GM19099 (cell line): ENCODE measurements around the gene COPS8.

Source experiments
- POLR2A ChIP-seq: IDR thresholded peaks from 3 replicates; pipeline ENCODE4 v1.6.1; 2011; ENCODE audit warnings: low read depth; ENCODE audit not compliant: insufficient read length; ENCODE audit errors: extremely low read depth

Gene COPS8

DNA sequence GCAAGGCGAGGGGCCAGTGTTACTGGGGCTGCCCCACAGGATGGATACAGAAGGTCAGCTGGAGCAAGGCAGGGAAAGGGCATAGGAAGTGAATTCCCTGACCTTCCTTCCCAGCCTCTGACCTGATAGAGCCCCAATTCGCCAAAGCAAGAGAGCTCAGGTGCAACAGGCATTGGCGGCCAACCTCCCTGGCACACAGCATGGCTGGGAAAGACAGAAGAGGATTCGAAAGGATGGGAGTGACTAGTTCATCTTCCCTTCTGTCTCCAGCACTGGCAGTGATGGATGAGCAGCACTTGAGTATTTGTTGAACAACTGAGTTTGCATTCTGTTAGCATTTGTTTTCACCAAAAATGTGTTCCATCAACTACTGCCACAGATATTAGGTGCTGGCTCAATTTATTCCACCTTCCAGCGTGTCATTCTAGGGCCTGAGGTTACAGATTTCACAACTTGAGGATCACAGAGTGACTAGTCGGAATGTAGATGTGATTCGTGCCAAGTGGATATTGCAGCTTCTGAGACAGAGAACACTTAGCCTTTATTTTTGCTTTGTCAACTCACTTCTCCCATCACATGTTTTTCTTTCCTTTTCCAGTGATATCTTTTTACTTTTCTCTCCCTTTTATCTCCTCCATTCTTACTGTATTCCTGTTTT, 6.2 kb downstream of the COPS8 start:
- TF ChIP-seq POLR2A: no peak

GRCh38 chr2:237092506-237092905, 6.8 kb downstream of the COPS8 start:
- TF ChIP-seq POLR2A: no peak

GRCh38 chr2:237092920-237093781, 7.5 kb downstream of the COPS8 start:
- no peak for TF ChIP-seq POLR2A

DNA sequence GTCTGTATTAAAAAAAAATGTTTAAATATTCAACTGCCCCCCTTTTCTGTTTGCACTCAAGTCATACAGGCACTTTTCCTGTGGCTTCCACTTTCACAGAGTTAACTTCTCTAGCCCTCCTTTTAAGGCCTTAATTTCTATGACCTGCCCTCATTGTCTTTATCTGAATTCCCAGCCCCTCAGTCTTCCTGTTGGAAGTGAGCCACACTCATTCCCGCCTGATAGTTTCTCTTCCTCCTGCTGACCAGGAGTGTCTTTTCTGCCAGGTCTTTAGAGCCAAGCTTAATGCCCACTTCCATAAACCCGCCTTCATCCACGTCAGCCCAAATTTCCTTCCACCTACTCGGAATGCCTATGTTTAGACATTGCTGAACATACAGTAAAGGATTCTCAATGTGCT, 10.5 kb downstream of the COPS8 start:
- no peak for TF ChIP-seq POLR2A

GRCh38 chr2:237096911-237097310, 11.2 kb downstream of the COPS8 start:
- TF ChIP-seq POLR2A: no peak

GRCh38 chr2:237097326-237097910, 11.7 kb downstream of the COPS8 start:
- TF ChIP-seq POLR2A: no peak

GRCh38 chr2:237097911-237098702, 12.4 kb downstream of the COPS8 start:
- TF ChIP-seq POLR2A: no peak

GRCh38 chr2:237099804-237100203, 14.1 kb downstream of the COPS8 start:
- TF ChIP-seq POLR2A: no peak

DNA sequence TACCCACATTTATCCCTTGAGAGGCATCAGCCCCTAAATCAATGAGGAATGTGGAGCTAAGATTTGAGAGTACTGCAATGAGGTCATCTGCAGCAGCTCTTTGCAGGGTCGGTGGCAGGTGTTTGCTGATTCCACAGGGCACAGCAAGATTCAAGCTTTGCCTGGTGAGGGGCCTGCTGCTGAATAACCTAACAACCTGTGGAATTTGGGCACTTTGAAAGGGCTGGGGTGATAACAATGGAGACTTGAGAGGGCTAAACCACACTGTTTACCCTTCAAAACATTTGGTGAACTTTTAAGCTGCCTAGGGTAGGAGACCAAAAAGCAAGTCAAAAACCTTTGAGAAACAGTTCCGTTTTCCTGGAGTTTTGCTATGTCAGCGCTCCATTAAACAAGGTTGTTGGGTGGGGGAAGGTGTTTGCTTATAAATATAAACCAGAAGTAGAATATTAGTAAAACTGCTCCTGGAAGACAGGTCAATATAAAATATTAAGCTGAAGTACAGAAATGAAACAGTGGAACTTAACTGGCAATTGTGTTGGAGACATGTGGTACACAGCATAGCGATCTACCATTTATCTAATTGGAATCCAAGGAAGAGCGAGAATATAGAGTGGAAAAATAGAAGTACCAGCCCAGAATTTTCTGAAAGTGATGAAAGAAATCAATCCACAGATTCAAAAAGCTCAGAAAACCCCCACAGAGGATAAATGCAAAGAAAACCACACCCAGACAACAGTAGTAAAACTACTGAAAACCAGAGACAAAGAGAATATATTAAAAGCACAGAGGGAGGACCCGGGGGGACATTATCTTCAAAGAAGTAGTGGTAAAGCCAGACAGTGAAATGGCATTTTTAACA, 15.7 kb downstream of the COPS8 start:
- no peak for TF ChIP-seq POLR2A

DNA sequence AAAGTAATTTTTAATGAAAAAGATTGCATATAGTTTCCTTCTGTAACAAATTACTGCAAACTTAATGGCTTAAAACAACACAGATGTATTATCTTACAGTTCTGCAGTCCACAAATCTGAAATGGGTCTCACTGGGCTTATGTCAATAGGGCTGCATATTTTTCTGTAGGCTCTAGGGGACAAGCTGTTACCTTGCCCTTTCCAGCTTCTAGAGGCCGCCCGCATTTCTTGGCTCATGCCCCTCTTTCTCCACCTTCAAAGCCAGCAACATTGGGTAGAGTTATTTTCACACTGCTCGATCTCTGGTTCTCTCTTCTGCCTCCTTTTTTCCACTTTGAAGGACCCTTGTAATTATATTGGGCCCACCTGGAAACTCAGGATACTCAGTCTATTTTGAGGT, 16.7 kb downstream of the COPS8 start:
- no peak for TF ChIP-seq POLR2A

GRCh38 chr2:237109421-237109934, 23.8 kb downstream of the COPS8 start:
- no peak for TF ChIP-seq POLR2A

DNA sequence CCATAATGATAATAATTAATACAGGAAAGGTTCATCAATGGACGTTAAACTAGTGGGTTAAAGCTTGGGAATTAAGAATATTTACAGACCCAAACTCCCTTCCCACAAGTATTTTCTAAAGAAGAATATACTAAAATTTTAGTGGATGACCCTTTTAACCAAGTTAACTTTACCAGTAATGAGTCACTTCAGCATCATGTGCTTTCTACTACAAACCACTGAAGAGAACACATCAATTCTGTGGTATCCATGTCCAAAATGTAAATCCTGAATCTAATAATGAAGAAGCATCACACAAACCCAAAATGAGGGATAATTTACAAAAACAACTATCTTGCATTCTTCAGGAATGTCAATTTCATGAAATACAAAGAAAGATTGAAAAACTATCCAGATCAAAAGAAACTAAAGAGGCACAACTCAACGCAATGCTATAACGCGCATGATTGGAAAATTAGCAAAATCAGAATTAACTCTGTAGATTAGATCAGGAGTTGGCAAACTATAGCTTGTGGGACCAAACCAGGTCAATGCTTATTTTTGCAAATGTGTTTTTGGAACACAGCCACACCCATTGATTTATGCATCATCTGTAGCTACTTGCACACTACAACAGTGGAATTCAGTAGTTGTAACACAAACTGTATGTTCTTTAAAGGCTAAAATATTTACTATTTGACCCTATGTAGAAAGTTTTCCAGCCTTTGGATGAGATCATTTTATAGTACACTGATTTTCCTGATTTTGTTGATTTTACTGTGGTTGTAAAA, 27.5 kb downstream of the COPS8 start:
- TF ChIP-seq POLR2A: no peak

DNA sequence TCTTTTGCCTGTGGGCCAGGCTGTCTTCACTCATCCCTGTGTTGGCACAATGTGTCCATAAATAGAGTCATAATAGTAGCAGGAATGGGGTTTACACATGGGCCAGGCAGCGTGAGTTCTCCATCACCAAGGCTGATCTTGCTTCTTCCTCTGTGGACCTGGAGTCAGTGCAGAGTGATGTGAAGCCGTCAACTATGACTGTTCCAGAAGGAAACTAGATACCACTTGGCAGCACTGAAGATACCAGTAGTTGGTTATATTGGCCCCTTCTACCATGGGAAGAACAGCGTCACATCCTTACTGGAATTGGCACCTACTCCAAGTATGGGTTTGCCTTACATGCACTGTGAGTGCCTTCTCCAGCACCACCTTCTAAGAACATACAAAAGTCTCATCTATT, 30.2 kb downstream of the COPS8 start:
- no peak for TF ChIP-seq POLR2A

DNA sequence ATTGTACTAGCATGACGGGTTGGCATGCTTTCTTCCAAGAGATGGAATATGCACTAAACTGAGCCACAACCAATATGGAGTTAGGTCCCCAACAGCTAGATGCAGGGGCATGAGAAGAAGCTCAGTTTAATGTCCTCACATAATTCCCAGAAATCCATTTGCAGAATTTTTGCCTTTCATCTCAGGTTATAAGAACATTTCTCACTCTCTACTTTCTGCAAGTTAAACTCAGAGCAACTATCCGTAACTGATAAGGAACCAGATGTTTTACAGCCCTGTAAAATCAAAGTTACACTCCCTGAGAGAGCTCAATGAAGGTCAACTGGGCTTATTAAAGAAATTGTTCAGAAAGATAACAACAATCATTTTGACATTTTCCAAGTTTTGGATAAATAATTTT, 30.7 kb downstream of the COPS8 start:
- no peak for TF ChIP-seq POLR2A

DNA sequence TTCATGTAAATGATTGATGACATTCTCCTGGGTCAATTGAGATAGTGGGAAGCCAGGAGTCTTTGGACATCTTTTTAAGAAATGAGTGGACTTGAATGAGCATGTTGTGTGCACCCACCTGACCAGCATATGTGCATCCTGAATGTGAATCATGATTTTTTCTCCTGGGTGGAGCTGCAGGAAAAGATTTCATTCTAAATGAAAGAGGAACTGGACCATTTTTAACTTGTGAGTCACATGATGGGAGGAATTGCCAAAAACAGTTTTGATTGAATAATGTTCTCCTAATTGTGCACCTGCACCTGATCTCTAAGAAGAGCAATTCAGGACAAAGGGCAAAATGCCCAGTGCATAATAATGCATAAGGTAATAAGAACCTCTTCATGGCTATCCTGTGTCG, 32.3 kb downstream of the COPS8 start:
- TF ChIP-seq POLR2A: no peak
